GM19099 (cell line): ENCODE measurements around the gene ST7L.

Source experiments
- POLR2A ChIP-seq: IDR thresholded peaks from 3 replicates; pipeline ENCODE4 v1.6.1; 2011; ENCODE audit warnings: low read depth; ENCODE audit not compliant: insufficient read length; ENCODE audit errors: extremely low read depth

The ST7L gene

DNA sequence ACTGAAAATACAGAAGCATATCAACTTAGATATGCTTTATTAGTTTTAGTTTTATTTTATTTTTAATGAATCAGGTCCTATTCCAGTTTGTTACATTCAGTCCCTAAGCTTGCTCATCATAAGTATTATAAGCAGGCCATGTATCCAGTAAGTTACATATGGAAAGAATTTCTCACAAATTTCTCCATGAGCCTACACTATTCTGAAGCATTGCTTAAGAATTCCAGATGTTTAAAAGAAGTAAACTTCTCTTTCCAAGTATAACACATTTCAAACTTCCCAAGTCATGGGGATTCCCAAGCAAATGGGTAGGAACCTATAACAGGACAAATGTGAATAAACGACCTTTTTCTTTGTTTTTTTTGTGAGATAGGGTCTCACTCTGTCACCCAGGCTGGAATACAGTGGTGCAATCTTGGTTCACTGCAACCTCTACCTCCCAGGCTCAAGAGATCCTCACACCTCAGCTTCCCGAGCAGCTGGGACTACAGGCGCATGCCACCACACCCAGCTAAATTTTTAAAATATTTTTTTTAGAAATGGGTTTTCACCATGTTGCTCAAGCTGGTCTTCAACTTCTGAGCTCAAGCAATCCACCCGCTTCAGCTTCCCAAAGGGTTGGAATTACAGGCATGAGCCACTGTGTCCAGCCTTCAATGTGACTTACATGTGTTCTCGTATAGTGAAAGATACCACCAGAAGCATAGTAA lies 39.0 kb downstream of the ST7L start:
- TF ChIP-seq POLR2A: no peak

DNA sequence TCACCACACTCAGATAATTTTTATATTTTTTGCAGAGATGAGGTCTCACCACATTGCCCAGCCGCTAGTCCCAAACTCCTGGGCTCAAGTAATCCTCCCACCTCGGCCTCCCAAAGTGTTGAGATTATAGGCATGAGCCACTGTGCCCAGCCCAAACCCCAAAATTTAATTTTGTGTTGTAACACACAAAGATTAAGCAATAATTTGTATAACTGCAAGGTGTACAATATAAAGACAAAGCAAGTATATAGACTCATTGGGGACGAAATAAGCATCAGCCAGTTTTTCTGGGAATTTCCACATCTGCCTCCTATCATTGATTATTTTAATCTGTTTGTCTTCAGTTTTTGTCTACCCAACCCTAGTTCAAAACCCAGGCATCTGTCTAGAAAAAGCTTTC lies 42.7 kb downstream of the ST7L start:
- TF ChIP-seq POLR2A: no peak

DNA sequence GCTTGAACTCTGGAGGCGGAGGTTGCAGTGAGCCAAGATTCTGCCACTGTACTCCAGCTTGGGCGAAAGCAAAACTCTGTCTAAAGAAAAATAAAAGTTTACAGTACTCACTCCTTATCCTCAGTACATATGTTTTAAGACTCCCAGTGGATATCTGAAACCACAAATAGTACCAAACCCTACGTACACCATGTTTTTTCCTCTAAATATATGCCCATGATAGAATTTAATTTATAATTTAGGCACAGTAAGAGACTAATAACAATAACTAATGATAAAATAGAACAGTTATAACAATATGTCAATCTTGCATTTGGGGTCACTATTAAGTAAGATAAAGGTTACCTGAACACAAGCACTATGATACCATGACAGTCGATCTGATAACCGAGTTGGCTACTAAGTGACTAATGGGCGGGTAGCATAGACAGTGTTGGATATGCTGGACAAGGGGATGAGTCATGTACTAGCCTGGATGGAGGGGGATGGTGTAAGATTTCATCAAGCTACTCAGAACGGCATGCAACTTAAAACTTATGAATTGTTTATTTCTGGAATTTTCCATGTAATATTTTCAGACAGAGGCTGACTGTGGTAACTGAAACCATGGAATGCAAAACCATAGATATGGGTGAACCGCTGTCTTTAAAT lies 43.7 kb downstream of the ST7L start:
- no peak for TF ChIP-seq POLR2A

DNA sequence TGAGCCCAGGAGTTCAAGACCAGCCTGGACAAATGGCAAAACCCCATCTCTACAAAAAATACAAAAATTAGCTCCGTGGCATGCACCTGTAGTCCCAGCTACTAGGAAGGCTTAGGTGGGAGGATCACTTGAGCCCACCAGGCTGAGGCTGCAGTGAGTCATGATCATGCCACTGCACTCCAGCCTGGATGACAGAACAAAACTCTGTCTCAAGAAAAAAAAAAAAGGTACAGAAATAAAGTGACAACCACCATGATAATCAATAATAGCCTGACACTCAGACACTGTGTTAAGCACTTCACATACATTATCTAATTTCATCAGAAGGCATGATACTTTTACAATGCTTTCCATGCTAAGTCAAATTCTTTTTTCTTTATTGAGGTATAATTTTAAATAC lies 53.1 kb downstream of the ST7L start:
- TF ChIP-seq POLR2A: no peak

GRCh38 chr1:112564081-112564480 lies 54.9 kb downstream of the ST7L start:
- TF ChIP-seq POLR2A: no peak

DNA sequence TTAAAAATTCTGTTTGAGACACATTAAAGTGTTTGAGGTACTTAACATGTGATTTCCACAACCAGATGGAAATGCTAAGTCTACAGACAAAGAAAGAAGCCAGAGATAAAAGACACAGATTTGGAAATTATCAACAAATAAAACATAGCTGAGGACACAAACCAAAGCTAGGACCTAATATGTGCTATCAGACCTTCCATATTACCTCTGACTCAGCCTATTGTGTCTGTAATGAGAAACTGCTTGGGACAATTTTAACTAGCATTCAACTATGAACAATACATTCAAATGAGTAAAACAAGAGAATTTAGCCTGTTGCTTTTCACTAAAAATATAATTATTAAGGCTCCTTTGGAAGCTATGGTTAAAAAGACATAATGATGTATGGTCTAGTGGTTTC lies 55.6 kb downstream of the ST7L start:
- TF ChIP-seq POLR2A: no peak

GRCh38 chr1:112558634-112559033 lies 60.3 kb downstream of the ST7L start:
- no peak for TF ChIP-seq POLR2A

- no peak for TF ChIP-seq POLR2A
These were observed 61.6 kb downstream of the ST7L start for GRCh38 chr1:112557385-112557784.

GRCh38 chr1:112554411-112554810 lies 64.5 kb downstream of the ST7L start:
- TF ChIP-seq POLR2A: no peak

DNA sequence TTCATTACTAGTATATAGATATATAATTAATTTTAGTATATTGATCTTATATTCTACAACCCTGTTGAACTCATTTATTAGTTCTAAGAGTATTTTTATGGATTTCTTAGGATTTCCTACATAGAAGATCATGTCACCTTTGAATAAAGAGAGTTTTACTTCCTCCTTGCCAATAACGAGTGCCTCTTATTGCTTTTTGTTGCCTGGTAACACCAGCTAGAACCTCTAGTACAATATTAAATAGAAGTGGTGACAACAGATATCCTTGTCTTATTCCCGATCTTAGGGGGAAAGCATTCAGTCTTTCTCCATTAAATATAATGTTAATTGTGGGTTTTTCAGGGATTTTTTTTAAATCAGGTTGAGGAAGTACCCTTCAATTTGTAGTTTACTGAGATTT lies 69.4 kb downstream of the ST7L start:
- no peak for TF ChIP-seq POLR2A

GRCh38 chr1:112548547-112548946 lies 70.4 kb downstream of the ST7L start:
- no peak for TF ChIP-seq POLR2A

GRCh38 chr1:112546076-112546475 lies 72.9 kb downstream of the ST7L start:
- no peak for TF ChIP-seq POLR2A

DNA sequence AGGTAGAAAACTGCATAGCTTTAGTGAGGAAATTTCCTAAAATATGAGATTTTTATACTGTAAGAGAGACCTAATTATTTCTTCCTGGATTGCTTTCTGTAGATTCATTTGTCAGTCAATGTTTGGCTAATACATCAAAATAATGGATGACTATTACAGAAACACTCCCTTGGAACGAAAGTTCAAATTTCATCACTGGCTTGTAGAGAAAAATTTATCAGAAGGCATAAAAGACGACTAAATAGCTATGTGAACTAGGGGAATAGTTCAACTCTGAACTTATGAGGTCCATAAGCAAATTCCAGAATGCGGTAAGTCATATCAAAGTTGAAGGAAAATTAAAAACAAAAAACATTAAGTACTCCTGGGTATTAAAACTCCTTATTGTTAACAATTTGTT lies 74.2 kb downstream of the ST7L start:
- no peak for TF ChIP-seq POLR2A

DNA sequence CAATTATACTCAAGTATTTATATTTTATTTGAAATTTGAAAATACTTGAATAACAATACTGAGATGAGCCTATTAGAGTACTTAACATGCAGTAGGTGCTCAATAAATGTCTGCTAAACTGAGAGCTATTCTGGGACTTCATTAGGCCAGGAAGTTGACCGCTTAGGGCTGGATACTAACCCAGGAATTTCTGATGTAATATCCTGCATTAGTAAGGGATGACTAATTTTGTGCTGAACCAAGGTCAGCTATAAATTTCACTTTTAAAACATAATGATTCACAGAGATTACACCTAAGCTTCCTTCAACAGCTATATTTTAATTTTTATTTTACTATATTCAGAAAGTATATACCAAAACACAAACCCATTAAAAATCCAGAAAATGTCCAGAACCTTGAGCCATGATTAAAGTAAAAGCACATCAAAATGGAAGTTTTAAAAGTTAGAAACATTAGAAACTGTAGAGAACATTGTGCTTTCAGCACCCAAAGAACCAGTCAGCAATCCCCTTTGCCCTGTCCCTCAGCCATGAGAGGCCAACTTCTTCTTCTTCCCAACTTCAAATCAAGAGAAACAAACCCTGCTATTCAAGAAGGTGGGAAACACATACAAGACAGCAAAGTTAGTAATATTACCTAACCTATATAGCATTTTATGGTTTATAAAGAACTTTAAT lies 74.8 kb downstream of the ST7L start:
- no peak for TF ChIP-seq POLR2A

DNA sequence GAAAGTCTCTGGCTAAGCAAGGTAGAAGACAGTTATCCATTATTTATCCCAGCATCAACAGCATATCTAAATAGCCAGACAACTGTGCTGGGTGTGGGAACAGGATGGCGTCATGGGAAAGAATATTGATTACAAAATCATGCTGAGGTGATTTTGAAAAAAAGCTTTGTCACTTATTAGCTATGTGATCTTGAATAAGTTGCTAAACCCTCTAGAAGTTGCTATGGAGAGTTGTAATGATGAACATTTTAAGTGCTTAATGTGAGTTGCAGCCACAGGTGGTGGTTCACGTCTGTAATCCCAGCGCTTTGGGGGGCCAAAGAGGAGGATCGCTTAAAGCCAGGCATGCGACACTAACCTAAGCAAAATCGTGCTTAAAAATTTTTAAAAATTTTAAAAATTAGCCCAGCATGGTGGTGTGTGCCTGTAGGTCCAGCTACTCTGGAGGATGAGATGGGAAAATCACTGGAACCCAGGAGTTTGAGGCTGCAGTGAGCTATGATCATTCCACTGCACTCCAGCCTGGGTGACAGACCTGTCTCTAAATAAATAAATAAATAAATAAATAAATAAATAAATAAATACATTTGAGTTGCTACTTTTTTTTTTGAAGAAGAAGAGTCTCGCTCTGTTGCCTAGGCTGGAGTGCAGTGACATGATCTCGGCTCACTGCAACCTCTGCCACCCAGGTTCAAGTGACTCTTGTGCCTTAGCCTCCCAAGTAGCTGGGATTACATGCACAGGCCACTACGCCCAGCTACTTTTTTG lies 76.6 kb downstream of the ST7L start:
- TF ChIP-seq POLR2A: no peak
